SK-N-SH treated with all-trans-retinoic acid at 6 μM for 48 hours (cell line): Measurements from ENCODE around the gene CD48.

Experiments used
- ATAC-seq: fragments of 200-7000 bp; cut with Tn5 transposase; 3 replicates; pipeline ENCODE4 v1.9.1; 2020; ENCODE audit warnings: mild to moderate bottlenecking, moderate library complexity
- ARNTL ChIP-seq: fragments of 450-650 bp; formaldehyde crosslinking; IDR thresholded peaks from 2 replicates; pipeline ENCODE4 v1.5.0; 2020; ENCODE audit warnings: low read depth, mild to moderate bottlenecking, moderate library complexity, borderline replicate concordance
- BACH2 ChIP-seq: fragments of 250-450 bp; sonication (Bioruptor Pico); IDR thresholded peaks from 2 replicates; pipeline ENCODE4 v1.9.0; 2021; ENCODE audit warnings: mild to moderate bottlenecking, borderline replicate concordance
- CREB5 ChIP-seq: fragments of 250-450 bp; sonication (Bioruptor Pico); IDR thresholded peaks from 2 replicates; pipeline ENCODE4 v1.5.1; 2020; ENCODE audit warnings: low read depth, mild to moderate bottlenecking, moderate library complexity
- GLIS3 ChIP-seq: fragments of 250-450 bp; sonication (Bioruptor Pico); IDR thresholded peaks from 2 replicates; pipeline ENCODE4 v1.5.0; 2020; ENCODE audit warnings: mild to moderate bottlenecking, moderate library complexity
- ISL1 ChIP-seq: fragments of 250-450 bp; sonication (Bioruptor Pico); IDR thresholded peaks from 2 replicates; pipeline ENCODE4 v2.1.2; 2022; ENCODE audit warnings: mild to moderate bottlenecking, moderate library complexity
- OSR1 ChIP-seq: fragments of 250-450 bp; sonication (Bioruptor Pico); IDR thresholded peaks from 2 replicates; pipeline ENCODE4 v1.8.0; 2022; ENCODE audit warnings: moderate library complexity, mild to moderate bottlenecking, inconsistent platforms
- PPARA ChIP-seq: fragments of 250-450 bp; sonication (Bioruptor Pico); IDR thresholded peaks from 2 replicates; pipeline ENCODE4 v1.5.0; 2020; ENCODE audit warnings: mild to moderate bottlenecking, borderline replicate concordance
- RARB ChIP-seq: fragments of 250-450 bp; sonication (Bioruptor Pico); IDR thresholded peaks from 2 replicates; pipeline ENCODE4 v1.8.0; 2021; ENCODE audit warnings: mild to moderate bottlenecking, moderate library complexity
- SNAI2 ChIP-seq: fragments of 250-450 bp; sonication (Bioruptor Pico); IDR thresholded peaks from 2 replicates; pipeline ENCODE4 v1.5.0; 2020; ENCODE audit warnings: mild to moderate bottlenecking, moderate library complexity
- TCF4 ChIP-seq: fragments of 250-450 bp; sonication (Bioruptor Pico); IDR thresholded peaks from 2 replicates; pipeline ENCODE4 v1.8.0; 2021; ENCODE audit warnings: mild to moderate bottlenecking, moderate library complexity, borderline replicate concordance
- TOX ChIP-seq: fragments of 250-450 bp; sonication (Bioruptor Pico); IDR thresholded peaks from 2 replicates; pipeline ENCODE4 v1.8.0; 2021; ENCODE audit warnings: mild to moderate bottlenecking, moderate library complexity, borderline replicate concordance
- TSHZ2 ChIP-seq: fragments of 250-450 bp; sonication (Bioruptor Pico); IDR thresholded peaks from 2 replicates; pipeline ENCODE4 v1.5.0; 2020; ENCODE audit warnings: mild to moderate bottlenecking, moderate library complexity
- ZC3H10 ChIP-seq: fragments of 250-450 bp; sonication (Bioruptor Pico); IDR thresholded peaks from 2 replicates; pipeline ENCODE4 v1.5.1; 2021; ENCODE audit warnings: mild to moderate bottlenecking, moderate library complexity
- ZFP3 ChIP-seq: fragments of 250-450 bp; sonication (Bioruptor Pico); IDR thresholded peaks from 2 replicates; pipeline ENCODE4 v1.5.0; 2020; ENCODE audit warnings: mild to moderate bottlenecking, moderate library complexity
- ZFP30 ChIP-seq: fragments of 450-650 bp; formaldehyde crosslinking; IDR thresholded peaks from 2 replicates; pipeline ENCODE4 v1.5.0; 2022; ENCODE audit warnings: mild to moderate bottlenecking, moderate library complexity
- ZNF565 ChIP-seq: fragments of 450-650 bp; formaldehyde crosslinking; conservative IDR thresholded peaks from 2 replicates; pipeline ENCODE4 v1.5.0; 2020; ENCODE audit warnings: low read depth, mild to moderate bottlenecking, moderate library complexity
- ZNF70 ChIP-seq: fragments of 450-650 bp; formaldehyde crosslinking; IDR thresholded peaks from 2 replicates; pipeline ENCODE4 v1.5.0; 2020; ENCODE audit warnings: mild to moderate bottlenecking, moderate library complexity
- ZNF8 ChIP-seq: fragments of 450-650 bp; formaldehyde crosslinking; IDR thresholded peaks from 2 replicates; pipeline ENCODE4 v1.5.0; 2020; ENCODE audit warnings: mild to moderate bottlenecking, moderate library complexity
- TF ChIP-seq, protein P1 (sequence below): fragments of 250-450 bp; sonication (Bioruptor Pico); IDR thresholded peaks from 2 replicates; pipeline ENCODE4 v1.8.0; 2021; ENCODE audit warnings: low read depth, mild to moderate bottlenecking, moderate library complexity, borderline replicate concordance
- TF ChIP-seq, protein P2 (sequence below): fragments of 250-450 bp; sonication (Bioruptor Pico); IDR thresholded peaks from 2 replicates; pipeline ENCODE4 v1.8.0; 2020; ENCODE audit warnings: mild to moderate bottlenecking, moderate library complexity, borderline replicate concordance
- TF ChIP-seq, protein P3 (sequence below): fragments of 250-450 bp; sonication (Bioruptor Pico); IDR thresholded peaks from 2 replicates; pipeline ENCODE4 v1.5.1; 2021; ENCODE audit warnings: mild to moderate bottlenecking, moderate library complexity

Gene CD48

DNA sequence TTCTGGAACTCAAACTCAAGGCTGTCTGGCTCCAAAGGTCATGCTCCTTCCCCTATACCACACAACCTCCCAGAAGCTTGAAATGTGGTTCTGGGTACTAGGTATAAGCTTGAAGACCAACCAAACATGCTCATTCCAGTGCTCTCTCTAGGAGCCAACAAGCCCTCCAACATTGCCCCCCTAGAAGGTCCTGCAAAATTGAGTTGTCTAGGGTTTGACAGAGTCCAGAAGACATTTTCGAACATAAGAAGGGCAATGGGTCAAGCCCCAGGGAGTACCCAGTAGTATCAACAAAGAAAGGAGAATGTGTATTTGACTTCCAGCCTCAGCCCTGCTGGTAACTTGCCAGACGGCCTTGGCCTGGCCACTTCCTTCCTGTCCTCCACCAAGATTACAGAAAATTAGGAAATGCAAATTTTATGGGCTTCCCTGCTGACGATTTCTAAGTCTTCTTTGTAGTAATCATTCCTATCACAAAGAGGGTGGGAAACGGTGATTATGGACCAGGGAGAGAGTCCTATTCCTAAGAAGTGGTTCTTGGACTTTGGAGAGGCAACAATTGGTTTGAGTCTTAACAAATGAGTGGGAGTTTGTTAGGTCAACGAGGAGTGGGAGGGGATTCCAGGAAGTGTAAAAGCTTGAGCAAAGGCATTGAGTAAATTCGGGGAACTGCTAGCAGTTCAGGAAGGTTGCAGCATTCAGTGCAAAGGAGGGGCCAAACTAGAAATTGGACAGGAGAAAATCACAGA, 46.1 kb downstream of the CD48 start (continued):
- TF ChIP-seq ZNF565 (CRISPR knock-in tag): no peak

DNA sequence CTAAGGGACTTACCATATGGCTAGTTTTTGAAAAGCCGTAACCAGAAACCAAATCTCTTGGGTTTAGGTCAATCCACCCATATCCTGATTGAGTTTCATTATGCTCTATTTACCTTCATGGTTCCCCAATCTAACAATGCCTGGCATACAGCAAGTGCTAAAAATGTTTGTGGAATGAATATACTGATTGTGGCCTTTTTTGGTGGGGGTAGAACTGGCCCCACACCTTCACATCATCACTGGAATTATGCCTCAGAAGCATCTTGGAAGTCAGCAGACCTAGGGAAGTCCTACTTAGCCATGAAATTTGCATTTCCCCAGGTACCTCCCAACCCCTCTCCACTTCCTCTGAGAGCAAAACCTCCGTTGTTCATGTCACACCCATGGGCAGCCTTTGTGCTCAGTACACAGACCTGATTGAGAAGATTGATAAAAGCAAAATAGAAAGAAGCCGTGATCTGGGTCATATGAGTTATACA, 47.0 kb downstream of the CD48 start:
- no peak for ATAC-seq
- TF ChIP-seq ZNF8 (CRISPR knock-in tag): no peak
- TF ChIP-seq ZFP3 (CRISPR knock-in tag): no peak
- TF ChIP-seq TCF4 (CRISPR knock-in tag): no peak
- TF ChIP-seq GLIS3 (CRISPR knock-in tag): no peak
- no peak for TF ChIP-seq TOX
- no peak for TF ChIP-seq ZC3H10 (CRISPR knock-in tag)
- TF ChIP-seq, protein P1, sequence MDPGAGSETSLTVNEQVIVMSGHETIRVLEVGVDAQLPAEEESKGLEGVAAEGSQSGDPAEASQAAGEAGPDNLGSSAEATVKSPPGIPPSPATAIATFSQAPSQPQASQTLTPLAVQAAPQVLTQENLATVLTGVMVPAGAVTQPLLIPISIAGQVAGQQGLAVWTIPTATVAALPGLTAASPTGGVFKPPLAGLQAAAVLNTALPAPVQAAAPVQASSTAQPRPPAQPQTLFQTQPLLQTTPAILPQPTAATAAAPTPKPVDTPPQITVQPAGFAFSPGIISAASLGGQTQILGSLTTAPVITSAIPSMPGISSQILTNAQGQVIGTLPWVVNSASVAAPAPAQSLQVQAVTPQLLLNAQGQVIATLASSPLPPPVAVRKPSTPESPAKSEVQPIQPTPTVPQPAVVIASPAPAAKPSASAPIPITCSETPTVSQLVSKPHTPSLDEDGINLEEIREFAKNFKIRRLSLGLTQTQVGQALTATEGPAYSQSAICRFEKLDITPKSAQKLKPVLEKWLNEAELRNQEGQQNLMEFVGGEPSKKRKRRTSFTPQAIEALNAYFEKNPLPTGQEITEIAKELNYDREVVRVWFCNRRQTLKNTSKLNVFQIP (CRISPR knock-in tag): no peak
- TF ChIP-seq SNAI2 (CRISPR knock-in tag): no peak
- no peak for TF ChIP-seq OSR1
- TF ChIP-seq ARNTL: no peak

GRCh38 chr1:160662910-160663309, 48.7 kb downstream of the CD48 start:
- no peak for ATAC-seq
- TF ChIP-seq ZNF565 (CRISPR knock-in tag) (no peak), PPARA (CRISPR knock-in tag) (no peak), SNAI2 (CRISPR knock-in tag) (no peak), ZNF70 (no peak), OSR1 (no peak), ARNTL (no peak), ISL1 (CRISPR knock-in tag) (no peak), ZFP30 (CRISPR knock-in tag) (no peak), BACH2 (CRISPR knock-in tag) (no peak)
- TF ChIP-seq, protein P2, sequence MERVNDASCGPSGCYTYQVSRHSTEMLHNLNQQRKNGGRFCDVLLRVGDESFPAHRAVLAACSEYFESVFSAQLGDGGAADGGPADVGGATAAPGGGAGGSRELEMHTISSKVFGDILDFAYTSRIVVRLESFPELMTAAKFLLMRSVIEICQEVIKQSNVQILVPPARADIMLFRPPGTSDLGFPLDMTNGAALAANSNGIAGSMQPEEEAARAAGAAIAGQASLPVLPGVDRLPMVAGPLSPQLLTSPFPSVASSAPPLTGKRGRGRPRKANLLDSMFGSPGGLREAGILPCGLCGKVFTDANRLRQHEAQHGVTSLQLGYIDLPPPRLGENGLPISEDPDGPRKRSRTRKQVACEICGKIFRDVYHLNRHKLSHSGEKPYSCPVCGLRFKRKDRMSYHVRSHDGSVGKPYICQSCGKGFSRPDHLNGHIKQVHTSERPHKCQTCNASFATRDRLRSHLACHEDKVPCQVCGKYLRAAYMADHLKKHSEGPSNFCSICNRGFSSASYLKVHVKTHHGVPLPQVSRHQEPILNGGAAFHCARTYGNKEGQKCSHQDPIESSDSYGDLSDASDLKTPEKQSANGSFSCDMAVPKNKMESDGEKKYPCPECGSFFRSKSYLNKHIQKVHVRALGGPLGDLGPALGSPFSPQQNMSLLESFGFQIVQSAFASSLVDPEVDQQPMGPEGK (CRISPR knock-in tag): no peak
- TF ChIP-seq, protein P1 (CRISPR knock-in tag): no peak
- TF ChIP-seq, protein P3, sequence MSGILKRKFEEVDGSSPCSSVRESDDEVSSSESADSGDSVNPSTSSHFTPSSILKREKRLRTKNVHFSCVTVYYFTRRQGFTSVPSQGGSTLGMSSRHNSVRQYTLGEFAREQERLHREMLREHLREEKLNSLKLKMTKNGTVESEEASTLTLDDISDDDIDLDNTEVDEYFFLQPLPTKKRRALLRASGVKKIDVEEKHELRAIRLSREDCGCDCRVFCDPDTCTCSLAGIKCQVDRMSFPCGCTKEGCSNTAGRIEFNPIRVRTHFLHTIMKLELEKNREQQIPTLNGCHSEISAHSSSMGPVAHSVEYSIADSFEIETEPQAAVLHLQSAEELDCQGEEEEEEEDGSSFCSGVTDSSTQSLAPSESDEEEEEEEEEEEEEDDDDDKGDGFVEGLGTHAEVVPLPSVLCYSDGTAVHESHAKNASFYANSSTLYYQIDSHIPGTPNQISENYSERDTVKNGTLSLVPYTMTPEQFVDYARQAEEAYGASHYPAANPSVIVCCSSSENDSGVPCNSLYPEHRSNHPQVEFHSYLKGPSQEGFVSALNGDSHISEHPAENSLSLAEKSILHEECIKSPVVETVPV (CRISPR knock-in tag): no peak

GRCh38 chr1:160659566-160659965, 52.1 kb downstream of the CD48 start:
- TF ChIP-seq ZFP30 (CRISPR knock-in tag): no peak
- TF ChIP-seq GLIS3 (CRISPR knock-in tag): no peak
- TF ChIP-seq PPARA (CRISPR knock-in tag): no peak
- TF ChIP-seq CREB5 (CRISPR knock-in tag): no peak
- TF ChIP-seq ISL1 (CRISPR knock-in tag): no peak
- no peak for TF ChIP-seq TSHZ2 (CRISPR knock-in tag)
- no peak for TF ChIP-seq ARNTL
- no peak for TF ChIP-seq RARB (CRISPR knock-in tag)
- no peak for TF ChIP-seq TOX
- ATAC-seq: no peak
